Neuronal stem cell (in vitro differentiated cells): Measurements from ENCODE around the gene MTRF1L.
"Not testable (repeated sequence)": the region's sequence is repeated elsewhere in the genome, so short reads cannot be mapped to it uniquely, and the experiment has no call there.

Experiments used
- DNase-seq: peaks from one replicate; pipeline ENCODE4 v3.0.0-alpha.2; 2013; ENCODE audit warnings: low spot score
- H2AFZ ChIP-seq: one replicate; pipeline ENCODE4 v1.6.1; 2013; ENCODE audit warnings: mild to moderate bottlenecking, low read length, inconsistent platforms
- H2AK5ac ChIP-seq: 2 replicates; pipeline ENCODE4 v1.6.1; 2013; ENCODE audit warnings: low read depth, mild to moderate bottlenecking, inconsistent platforms, low read length, moderate library complexity, mixed read lengths
- H2BK120ac ChIP-seq: 2 replicates; pipeline ENCODE4 v1.6.1; 2013; ENCODE audit warnings: low read depth, mild to moderate bottlenecking, inconsistent platforms, low read length, moderate library complexity, mixed read lengths
- H2BK12ac ChIP-seq: one replicate; pipeline ENCODE4 v1.6.1; 2013; ENCODE audit warnings: low read length, inconsistent platforms
- H2BK15ac ChIP-seq: 2 replicates; pipeline ENCODE4 v1.6.1; 2013; ENCODE audit warnings: mild to moderate bottlenecking, low read length, inconsistent platforms, mixed read lengths
- H2BK5ac ChIP-seq: one replicate; pipeline ENCODE4 v1.6.1; 2013; ENCODE audit warnings: inconsistent platforms, mild to moderate bottlenecking, low read length, moderate library complexity
- H3K14ac ChIP-seq: one replicate; pipeline ENCODE4 v1.6.1; 2013; ENCODE audit warnings: low read length, inconsistent platforms
- H3K18ac ChIP-seq: 2 replicates; pipeline ENCODE4 v1.6.1; 2013; ENCODE audit warnings: low read length, inconsistent platforms
- H3K23ac ChIP-seq: 2 replicates; pipeline ENCODE4 v1.6.1; 2013; ENCODE audit warnings: low read depth, mild to moderate bottlenecking, mixed read lengths, low read length, inconsistent platforms; ENCODE audit not compliant: poor library complexity
- H3K27ac ChIP-seq: replicated peaks from 3 replicates; pipeline ENCODE4 v1.5.1; 2013; ENCODE audit warnings: low read length, inconsistent platforms
- H3K27me3 ChIP-seq, 3 experiments: 2 replicates each; pipeline ENCODE4 v1.6.1; 2013; ENCODE audit warnings: low read length in 3 of 3, mild to moderate bottlenecking in 2 of 3, inconsistent platforms in 1 of 3, low read depth in 1 of 3, mixed read lengths in 1 of 3, moderate library complexity in 1 of 3; ENCODE audit not compliant: control insufficient read depth in 3 of 3, insufficient read depth in 3 of 3
- H3K36me3 ChIP-seq, 2 donors: replicated peaks in 1 of 2; 2 replicates each; pipeline ENCODE4 v1.6.1; 2013; ENCODE audit warnings: low read length in 2 of 2; ENCODE audit not compliant: control insufficient read depth in 2 of 2, insufficient read depth in 2 of 2
- H3K4ac ChIP-seq: 2 replicates; pipeline ENCODE4 v1.6.1; 2013; ENCODE audit warnings: inconsistent platforms, mild to moderate bottlenecking, low read length, moderate library complexity
- H3K4me1 ChIP-seq, 2 donors: 1 replicate in 1 of 2; 2 replicates in 1 of 2; pipeline ENCODE4 v1.6.1; 2013; ENCODE audit warnings: low read length in 2 of 2, low read depth in 1 of 2; ENCODE audit not compliant: control insufficient read depth in 2 of 2, insufficient read depth in 1 of 2
- H3K4me2 ChIP-seq: one replicate; pipeline ENCODE4 v1.6.1; 2013; ENCODE audit warnings: mild to moderate bottlenecking, low read length, inconsistent platforms; ENCODE audit not compliant: insufficient read depth, poor library complexity, severe bottlenecking
- H3K4me3 ChIP-seq, 2 donors: 2 replicates each; pipeline ENCODE4 v1.5.1; 2013; ENCODE audit warnings: low read length in 2 of 2, mild to moderate bottlenecking in 2 of 2, inconsistent platforms in 1 of 2, moderate library complexity in 1 of 2
- H3K79me1 ChIP-seq: one replicate; pipeline ENCODE4 v1.6.1; 2013; ENCODE audit warnings: low read depth, mild to moderate bottlenecking, inconsistent platforms, low read length, moderate library complexity
- H3K9ac ChIP-seq: one replicate; pipeline ENCODE4 v1.6.1; 2013; ENCODE audit warnings: mild to moderate bottlenecking, low read depth, low read length, inconsistent platforms; ENCODE audit not compliant: poor library complexity
- H3K9me3 ChIP-seq, 2 donors: replicated peaks in 1 of 2; 2 replicates each; pipeline versions ENCODE3 to v1.6.1; 2013; ENCODE audit warnings: low read length in 2 of 2, mild to moderate bottlenecking in 2 of 2, inconsistent platforms in 1 of 2, low read depth in 1 of 2, mixed read lengths in 1 of 2, moderate library complexity in 1 of 2; ENCODE audit not compliant: control insufficient read depth in 2 of 2, insufficient read depth in 1 of 2
- H4K8ac ChIP-seq: one replicate; pipeline ENCODE4 v1.6.1; 2013; ENCODE audit warnings: low read depth, mild to moderate bottlenecking, inconsistent platforms, low read length, moderate library complexity
- H4K91ac ChIP-seq: one replicate; pipeline ENCODE4 v1.6.1; 2013; ENCODE audit warnings: low read length, low read depth, mild to moderate bottlenecking, inconsistent platforms; ENCODE audit not compliant: poor library complexity
- WGBS, 2 donors: extraction: QIAGEN DNeasy Blood & Tissue Kit; methylation state at CpG; one replicate each; pipeline ENCODE4 v1.1.7; 2013; ENCODE audit warnings: missing lambda C conversion rate in 2 of 2, mixed read lengths in 1 of 2; ENCODE audit not compliant: insufficient read length in 2 of 2, insufficient replicate concordance in 1 of 2; ENCODE audit errors: extremely low coverage in 2 of 2; 5-methylcytosine and 5-hydroxymethylcytosine counted together

MTRF1L gene

GRCh38 chr6:152966168-152966894, 36.2 kb downstream of the MTRF1L start:
- Histone ChIP-seq H3K9me3 (peaks cover 2 to 17% of the 10 kb centered on the region in 2 donors), H3K36me3 (peaks cover 7 to 23% of the 10 kb centered on the region in 2 donors)
- H2BK120ac ChIP-seq, H4K91ac ChIP-seq, H4K8ac ChIP-seq, H3K4ac ChIP-seq, H2AFZ ChIP-seq, H3K18ac ChIP-seq, H3K79me1 ChIP-seq, DNase-seq, H3K4me3 ChIP-seq, H2BK15ac ChIP-seq, H3K4me2 ChIP-seq, H3K9ac ChIP-seq, H2BK5ac ChIP-seq, H2BK12ac ChIP-seq, H2AK5ac ChIP-seq, H3K27me3 ChIP-seq, H3K23ac ChIP-seq, H3K27ac ChIP-seq, H3K4me1 ChIP-seq, H3K14ac ChIP-seq: not testable (repeated sequence)
- no CpG with 5 or more reads among the region's 15 CpGs for WGBS, 2 donors

- Histone ChIP-seq H3K4ac (no peak overlapping the region), H4K91ac (no peak overlapping the region), H2BK120ac (no peak overlapping the region), H2AFZ (no peak overlapping the region), H3K27ac (no peak overlapping the region), H3K4me2 (no peak overlapping the region), H3K27me3 (no peaks in the 10 kb centered on the region), H2BK15ac (no peak overlapping the region), H3K9me3 (no peaks in the 10 kb centered on the region), H2BK12ac (no peak overlapping the region), H3K18ac (no peak overlapping the region), H3K36me3 (no peaks in the 10 kb centered on the region), H3K79me1 (no peaks in the 10 kb centered on the region), H3K23ac (no peak overlapping the region), H3K14ac (no peak overlapping the region), H3K4me1 (no peaks in the 10 kb centered on the region), H4K8ac (no peak overlapping the region), H2AK5ac (no peak overlapping the region), H3K4me3 (no peak overlapping the region), H2BK5ac (no peak overlapping the region), H3K9ac (no peak overlapping the region)
- WGBS, 2 donors = no CpG with 5 or more reads among the region's 24 CpGs
- DNase-seq = no peak
Observed at GRCh38 chr6:152959333-152959732, 43.2 kb downstream of the MTRF1L start.

GRCh38 chr6:152957796-152958195, 44.7 kb downstream of the MTRF1L start:
- no peak overlapping the region for H3K4me3 ChIP-seq
- no peak overlapping the region for H2BK120ac ChIP-seq
- no CpG with 5 or more reads among the region's 1 CpG for WGBS, 2 donors
- H3K18ac ChIP-seq = no peak overlapping the region
- no peak overlapping the region for H2AK5ac ChIP-seq
- no peaks in the 10 kb centered on the region for H3K4me1 ChIP-seq
- H3K23ac ChIP-seq = no peak overlapping the region
- no peak overlapping the region for H2AFZ ChIP-seq
- H3K9me3 ChIP-seq = no peaks in the 10 kb centered on the region
- H2BK12ac ChIP-seq = no peak overlapping the region
- H3K27ac ChIP-seq = no peak overlapping the region
- no peak overlapping the region for H3K14ac ChIP-seq
- no peaks in the 10 kb centered on the region for H3K36me3 ChIP-seq
- H3K4ac ChIP-seq = no peak overlapping the region
- no peaks in the 10 kb centered on the region for H3K79me1 ChIP-seq
- H3K27me3 ChIP-seq = no peaks in the 10 kb centered on the region
- H2BK15ac ChIP-seq = no peak overlapping the region
- H4K91ac ChIP-seq = no peak overlapping the region
- no peak overlapping the region for H3K4me2 ChIP-seq
- H3K9ac ChIP-seq = no peak overlapping the region
- no peak overlapping the region for H4K8ac ChIP-seq
- no peak overlapping the region for H2BK5ac ChIP-seq
- DNase-seq = no peak

- Histone ChIP-seq H4K8ac (no peak overlapping the region), H3K14ac (no peak overlapping the region), H3K9ac (no peak overlapping the region), H3K36me3 (no peaks in the 10 kb centered on the region), H3K9me3 (no peaks in the 10 kb centered on the region), H3K79me1 (no peaks in the 10 kb centered on the region), H2AK5ac (no peak overlapping the region), H2BK120ac (no peak overlapping the region), H3K4me2 (no peak overlapping the region), H2BK5ac (no peak overlapping the region), H3K4me1 (no peaks in the 10 kb centered on the region), H2BK15ac (no peak overlapping the region), H4K91ac (no peak overlapping the region), H3K4me3 (no peak overlapping the region), H2AFZ (no peak overlapping the region), H2BK12ac (no peak overlapping the region), H3K4ac (no peak overlapping the region), H3K27me3 (no peaks in the 10 kb centered on the region), H3K27ac (no peak overlapping the region), H3K23ac (no peak overlapping the region), H3K18ac (no peak overlapping the region)
- no CpG with 5 or more reads among the region's 3 CpGs for WGBS, 2 donors
- no peak for DNase-seq
Observed at GRCh38 chr6:152954443-152954842, 48.1 kb downstream of the MTRF1L start.
